ENCODE measurements around the gene JMY. TPM values are rescaled to one million over a fixed set of nuclear protein-coding genes. Genes with fewer than 3 reads are reported as not detected.

Gene JMY
- total RNA-seq, 1 experiment from 2014 or later = 4.3 TPM

DNA sequence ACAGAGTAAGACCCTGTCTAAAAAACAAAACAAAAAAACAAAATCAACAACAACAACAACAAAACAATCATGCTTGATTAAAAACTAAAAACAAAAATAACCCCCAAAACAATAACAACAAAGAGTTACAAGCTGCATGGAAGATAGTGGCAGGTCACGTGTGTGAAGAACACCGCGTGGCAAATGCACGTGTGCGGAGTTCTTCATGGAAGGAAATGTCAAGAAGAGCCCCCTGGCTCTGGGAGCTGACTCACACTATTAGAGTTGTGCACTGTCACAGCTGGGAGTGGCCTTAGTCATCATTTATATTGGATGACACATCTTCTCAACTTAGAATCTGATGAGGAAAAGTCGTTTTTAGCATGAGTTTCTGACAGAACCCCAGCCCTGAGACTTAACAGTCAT, 110.5 kb downstream of the JMY start:
- Histone ChIP-seq H3K9ac (ENCODE audit: low read length) (peak overlapping the region; percentile 63; the same call in 1 of the 2 replicates), H3K9me2 (replicated peaks; ENCODE audit: low read length) (no peaks in the 10 kb centered on the region), H3K79me2 (ENCODE audit: low read length) (no peaks in the 10 kb centered on the region), H3K9me3 (ENCODE audit: low read length) (no peaks in the 10 kb centered on the region), H3F3A (ENCODE audit: low read length, unreplicated experiment) (peaks cover 4% of the 10 kb centered on the region), H3K27ac (ENCODE audit: low read length) (peak overlapping the region; percentile 83), H2AFZ (ENCODE audit: low read length) (peak overlapping the region; percentile 51; the same call in 1 of the 2 replicates), H4K20me1 (ENCODE audit: low read length) (no peaks in the 10 kb centered on the region), H3K36me3 (ENCODE audit: low read depth, low read length) (no peaks in the 10 kb centered on the region), H3K27me3 (ENCODE audit: low read length) (no peaks in the 10 kb centered on the region), H3K4me1 (ENCODE audit: insufficient read depth, low read length) (peaks cover 40% of the 10 kb centered on the region), H3K4me3 (ENCODE audit: low read length) (no peak overlapping the region), H3K4me2 (ENCODE audit: low read length) (peak overlapping the region; percentile 30)
- intact Hi-C loops (cut with micrococcal nuclease) = no loop called here
- ChIA-PET CTCF (interaction anchor here (0.6 kb wide), 1 partner anchor 119 kb away, joined by 3 read pairs; no protein-coding TSS in a partner anchor), POLR2A (ENCODE audit: unreplicated experiment) (interaction anchor here (0.5 kb wide), 1 partner anchor 157 kb away, joined by 3 read pairs; no protein-coding TSS in a partner anchor)
- TF ChIP-seq EZH2phosphoT487 (IDR thresholded peaks at IDR 0.05; ENCODE audit: borderline replicate concordance, low read length) (no peak), EZH2 (IDR thresholded peaks at IDR 0.05; ENCODE audit: low read length, unreplicated experiment) (no peak)
- TF ChIP-seq, protein P1, sequence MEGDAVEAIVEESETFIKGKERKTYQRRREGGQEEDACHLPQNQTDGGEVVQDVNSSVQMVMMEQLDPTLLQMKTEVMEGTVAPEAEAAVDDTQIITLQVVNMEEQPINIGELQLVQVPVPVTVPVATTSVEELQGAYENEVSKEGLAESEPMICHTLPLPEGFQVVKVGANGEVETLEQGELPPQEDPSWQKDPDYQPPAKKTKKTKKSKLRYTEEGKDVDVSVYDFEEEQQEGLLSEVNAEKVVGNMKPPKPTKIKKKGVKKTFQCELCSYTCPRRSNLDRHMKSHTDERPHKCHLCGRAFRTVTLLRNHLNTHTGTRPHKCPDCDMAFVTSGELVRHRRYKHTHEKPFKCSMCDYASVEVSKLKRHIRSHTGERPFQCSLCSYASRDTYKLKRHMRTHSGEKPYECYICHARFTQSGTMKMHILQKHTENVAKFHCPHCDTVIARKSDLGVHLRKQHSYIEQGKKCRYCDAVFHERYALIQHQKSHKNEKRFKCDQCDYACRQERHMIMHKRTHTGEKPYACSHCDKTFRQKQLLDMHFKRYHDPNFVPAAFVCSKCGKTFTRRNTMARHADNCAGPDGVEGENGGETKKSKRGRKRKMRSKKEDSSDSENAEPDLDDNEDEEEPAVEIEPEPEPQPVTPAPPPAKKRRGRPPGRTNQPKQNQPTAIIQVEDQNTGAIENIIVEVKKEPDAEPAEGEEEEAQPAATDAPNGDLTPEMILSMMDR (conservative IDR thresholded peaks at IDR 0.05; ENCODE audit: low read depth, low read length) = no peak
- DNase-seq = peak; percentile 95
- ATAC-seq = peak; percentile 88
- BruUV-seq (replicated peaks) = no TSS peak

DNA sequence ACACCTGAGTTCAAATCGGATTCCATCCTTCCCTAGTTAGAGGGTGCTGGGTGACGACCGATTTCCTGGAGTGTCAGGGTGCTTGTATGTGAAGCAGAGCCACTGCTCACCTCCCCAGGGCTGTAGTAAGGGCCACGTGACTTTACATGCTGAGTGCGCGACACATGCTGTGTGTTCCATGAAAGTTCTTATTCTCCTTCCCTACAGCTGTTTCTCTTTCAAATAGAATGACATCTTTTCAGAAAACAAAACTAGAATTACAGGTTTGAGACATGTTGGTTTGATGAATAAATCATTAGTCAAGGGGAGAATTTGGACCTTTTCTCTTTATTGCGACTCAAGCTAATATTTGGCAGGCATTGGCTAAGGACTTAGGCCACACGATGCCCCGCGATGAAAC, 113.1 kb downstream of the JMY start:
- Histone ChIP-seq H3K27ac (ENCODE audit: low read length) (peak overlapping the region; percentile 82), H3K36me3 (ENCODE audit: low read depth, low read length) (no peaks in the 10 kb centered on the region), H3K4me2 (ENCODE audit: low read length) (peak overlapping the region; percentile 70), H4K20me1 (ENCODE audit: low read length) (no peaks in the 10 kb centered on the region), H3K9ac (ENCODE audit: low read length) (peak overlapping the region; percentile 29), H3K4me3 (ENCODE audit: low read length) (peak overlapping the region; percentile 14; the same call in 1 of the 2 replicates), H3K9me2 (replicated peaks; ENCODE audit: low read length) (no peaks in the 10 kb centered on the region), H3K27me3 (ENCODE audit: low read length) (no peaks in the 10 kb centered on the region), H3K9me3 (ENCODE audit: low read length) (no peaks in the 10 kb centered on the region), H3K79me2 (ENCODE audit: low read length) (no peaks in the 10 kb centered on the region), H3F3A (ENCODE audit: low read length, unreplicated experiment) (peaks cover 4% of the 10 kb centered on the region), H2AFZ (ENCODE audit: low read length) (peak overlapping the region; percentile 74), H3K4me1 (ENCODE audit: insufficient read depth, low read length) (peaks cover 40% of the 10 kb centered on the region)
- no peak for TF ChIP-seq EZH2phosphoT487 (IDR thresholded peaks at IDR 0.05; ENCODE audit: borderline replicate concordance, low read length)
- TF ChIP-seq, protein P1 (conservative IDR thresholded peaks at IDR 0.05; ENCODE audit: low read depth, low read length) = no peak
- TF ChIP-seq EZH2 (IDR thresholded peaks at IDR 0.05; ENCODE audit: low read length, unreplicated experiment) = no peak
- intact Hi-C loops (cut with micrococcal nuclease) = no loop called here
- POLR2A ChIA-PET (ENCODE audit: unreplicated experiment) = no interaction called here
- BruUV-seq (replicated peaks) = no TSS peak
- CTCF ChIA-PET = no interaction called here
- DNase-seq (peak; percentile 84), ATAC-seq (peak; percentile 21; the same call in 1 of the 2 replicates)

DNA sequence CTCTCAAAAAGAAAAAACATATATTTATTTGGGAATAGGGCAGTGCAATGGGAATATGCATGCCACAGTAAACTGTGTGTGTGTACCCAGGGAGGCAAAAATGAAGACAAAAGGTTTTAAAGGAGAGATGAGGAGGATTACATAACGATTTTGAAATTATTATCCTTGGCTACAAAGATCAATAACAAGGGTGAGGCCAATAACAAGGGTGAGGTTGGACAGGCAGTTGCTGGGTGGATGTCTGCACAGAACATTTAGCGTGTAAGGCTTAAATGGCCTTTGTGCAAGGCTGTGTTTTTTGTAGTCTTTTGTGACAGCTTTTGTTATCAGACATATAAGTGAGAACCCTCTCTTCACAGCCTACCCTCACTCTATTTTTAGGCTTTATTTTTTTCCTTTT, 114.0 kb downstream of the JMY start:
- intact Hi-C loops (cut with micrococcal nuclease) = no loop called here
- POLR2A ChIA-PET (ENCODE audit: unreplicated experiment) = no interaction called here
- no peaks in the 10 kb centered on the region for H4K20me1 ChIP-seq (ENCODE audit: low read length)
- ATAC-seq (no peak), DNase-seq (no peak)
- no peaks in the 10 kb centered on the region for H3K79me2 ChIP-seq (ENCODE audit: low read length)
- peak overlapping the region; percentile 14; the same call in 1 of the 2 replicates for H3K4me3 ChIP-seq (ENCODE audit: low read length)
- H3K9me3 ChIP-seq (ENCODE audit: low read length) = no peaks in the 10 kb centered on the region
- no peaks in the 10 kb centered on the region for H3K36me3 ChIP-seq (ENCODE audit: low read depth, low read length)
- peak overlapping the region; percentile 74; the same call in 1 of the 2 replicates for H2AFZ ChIP-seq (ENCODE audit: low read length)
- H3K27me3 ChIP-seq (ENCODE audit: low read length) = no peaks in the 10 kb centered on the region
- H3K4me1 ChIP-seq (ENCODE audit: insufficient read depth, low read length) = peaks cover 40% of the 10 kb centered on the region
- peaks cover 4% of the 10 kb centered on the region for H3F3A ChIP-seq (ENCODE audit: low read length, unreplicated experiment)
- H3K4me2 ChIP-seq (ENCODE audit: low read length) = peak overlapping the region; percentile 70
- H3K27ac ChIP-seq (ENCODE audit: low read length) = peak overlapping the region; percentile 82
- CTCF ChIA-PET = no interaction called here
- no peak for TF ChIP-seq EZH2phosphoT487 (IDR thresholded peaks at IDR 0.05; ENCODE audit: borderline replicate concordance, low read length)
- TF ChIP-seq EZH2 (IDR thresholded peaks at IDR 0.05; ENCODE audit: low read length, unreplicated experiment) = no peak
- TF ChIP-seq, protein P1 (conservative IDR thresholded peaks at IDR 0.05; ENCODE audit: low read depth, low read length) = no peak
- H3K9ac ChIP-seq (ENCODE audit: low read length) = no peak overlapping the region
- no peaks in the 10 kb centered on the region for H3K9me2 ChIP-seq (replicated peaks; ENCODE audit: low read length)
- no TSS peak for BruUV-seq (replicated peaks)
